HEK293 (cell line): ENCODE data around the gene TSKU.

ENCODE experiments used
- CTCF ChIA-PET: fragments of 350-600 bp; formaldehyde crosslinking; extraction: SDS; loops from one replicate; lab custom pipeline; 2021; ENCODE audit warnings: antibody characterized with exemption; lab: Yijun Ruan, JAX
- POLR2A ChIA-PET: fragments of 300-600 bp; formaldehyde crosslinking; extraction: SDS; loops from one replicate; lab custom pipeline; 2020; ENCODE audit warnings: antibody characterized with exemption, inconsistent platforms; lab: Yijun Ruan, JAX
- H3K27ac ChIP-seq: fragments of 200-500 bp; sonication (Bioruptor generic); 2 replicates; pipeline ENCODE4 v1.5.1; 2014; ENCODE audit warnings: low read depth, low read length, control low read depth, inconsistent platforms; ENCODE audit errors: extremely low read depth
- H3K36me3 ChIP-seq, 2 experiments: fragments of 200-500 bp in 1 of 2; sonication (Bioruptor generic) in 1 of 2; 1 replicate in 1 of 2; 2 replicates in 1 of 2; pipeline ENCODE4 v1.5.1; 2014 to 2017; ENCODE audit warnings: inconsistent platforms in 2 of 2, low read length in 2 of 2; ENCODE audit not compliant: control insufficient read depth in 2 of 2, insufficient read depth in 1 of 2
- H3K4me1 ChIP-seq: fragments of 200-500 bp; sonication (Bioruptor generic); 2 replicates; pipeline ENCODE4 v1.5.1; 2014; ENCODE audit warnings: mild to moderate bottlenecking, low read length, inconsistent platforms; ENCODE audit not compliant: control insufficient read depth, insufficient read depth
- H3K4me3 ChIP-seq: 2 replicates; pipeline ENCODE4 v1.5.1; 2011; ENCODE audit warnings: low read depth, mild to moderate bottlenecking, control low read depth, low read length, moderate library complexity
- H3K9me3 ChIP-seq: fragments of 200-500 bp; sonication (Bioruptor generic); 2 replicates; pipeline ENCODE4 v1.5.1; 2014; ENCODE audit warnings: low read depth, low read length, inconsistent platforms; ENCODE audit not compliant: control insufficient read depth, insufficient read depth
- BCL11B ChIP-seq: fragments of 450-650 bp; formaldehyde crosslinking; IDR thresholded peaks from 2 replicates; pipeline ENCODE4 v1.5.1; 2016; ENCODE audit warnings: low read depth, missing biosample characterization, missing genetic modification characterization
- RBAK ChIP-seq: fragments of 450-650 bp; formaldehyde crosslinking; IDR thresholded peaks from 2 replicates; pipeline ENCODE4 v1.5.1; 2016; ENCODE audit warnings: missing biosample characterization, missing genetic modification characterization
- SCRT1 ChIP-seq: fragments of 450-650 bp; formaldehyde crosslinking; IDR thresholded peaks from 2 replicates; pipeline ENCODE4 v1.5.1; 2016; ENCODE audit warnings: missing biosample characterization, missing genetic modification characterization, borderline replicate concordance
- SP2 ChIP-seq: fragments of 450-650 bp; formaldehyde crosslinking; IDR thresholded peaks from 2 replicates; pipeline ENCODE4 v1.5.1; 2016; ENCODE audit warnings: missing biosample characterization, missing genetic modification characterization
- ZBTB20 ChIP-seq: fragments of 450-650 bp; formaldehyde crosslinking; IDR thresholded peaks from 2 replicates; pipeline ENCODE4 v1.5.1; 2016; ENCODE audit warnings: missing biosample characterization, missing genetic modification characterization
- ZNF138 ChIP-seq: fragments of 450-650 bp; formaldehyde crosslinking; IDR thresholded peaks from 2 replicates; pipeline ENCODE4 v1.5.1; 2016; ENCODE audit warnings: missing biosample characterization, missing genetic modification characterization, borderline replicate concordance
- ZNF16 ChIP-seq: fragments of 450-650 bp; formaldehyde crosslinking; IDR thresholded peaks from 2 replicates; pipeline ENCODE4 v1.5.1; 2016; ENCODE audit warnings: low read depth, missing biosample characterization, missing genetic modification characterization
- ZNF175 ChIP-seq: fragments of 450-650 bp; formaldehyde crosslinking; IDR thresholded peaks from 2 replicates; pipeline ENCODE4 v1.5.1; 2016; ENCODE audit warnings: missing biosample characterization, missing genetic modification characterization
- ZNF19 ChIP-seq: fragments of 450-650 bp; formaldehyde crosslinking; IDR thresholded peaks from 2 replicates; pipeline ENCODE4; 2016; ENCODE audit warnings: missing biosample characterization, missing genetic modification characterization, low read depth
- ZNF24 ChIP-seq: fragments of 450-650 bp; formaldehyde crosslinking; IDR thresholded peaks from 2 replicates; pipeline ENCODE4 v1.5.1; 2016; ENCODE audit warnings: missing biosample characterization, missing genetic modification characterization
- ZNF350 ChIP-seq: fragments of 450-650 bp; formaldehyde crosslinking; IDR thresholded peaks from 2 replicates; pipeline ENCODE4 v1.5.0; 2017; ENCODE audit warnings: missing biosample characterization, mild to moderate bottlenecking, missing genetic modification characterization
- ZNF426 ChIP-seq: fragments of 450-650 bp; formaldehyde crosslinking; IDR thresholded peaks from 2 replicates; pipeline ENCODE4 v1.5.1; 2017; ENCODE audit warnings: missing biosample characterization, missing genetic modification characterization, mild to moderate bottlenecking, inconsistent platforms, moderate library complexity
- ZNF529 ChIP-seq: fragments of 450-650 bp; formaldehyde crosslinking; IDR thresholded peaks from 2 replicates; pipeline ENCODE4 v1.5.1; 2017; ENCODE audit warnings: missing genetic modification characterization, missing biosample characterization; ENCODE audit not compliant: insufficient replicate concordance
- ZNF548 ChIP-seq: fragments of 450-650 bp; formaldehyde crosslinking; IDR thresholded peaks from 2 replicates; pipeline ENCODE4 v1.5.1; 2016; ENCODE audit warnings: missing biosample characterization, missing genetic modification characterization
- ZNF561 ChIP-seq: fragments of 450-650 bp; IDR thresholded peaks from 2 replicates; pipeline ENCODE4 v1.5.1; 2018; ENCODE audit warnings: missing biosample characterization, missing genetic modification characterization, borderline replicate concordance
- ZNF585B ChIP-seq: fragments of 450-650 bp; formaldehyde crosslinking; IDR thresholded peaks from 2 replicates; pipeline ENCODE4 v1.5.1; 2016; ENCODE audit warnings: missing biosample characterization, missing genetic modification characterization
- ZNF776 ChIP-seq: fragments of 450-650 bp; formaldehyde crosslinking; IDR thresholded peaks from 2 replicates; pipeline ENCODE4 v1.5.0; 2017; ENCODE audit warnings: missing biosample characterization, missing genetic modification characterization, borderline replicate concordance
- ZNF792 ChIP-seq: fragments of 450-650 bp; formaldehyde crosslinking; IDR thresholded peaks from 2 replicates; pipeline ENCODE4 v1.5.1; 2016; ENCODE audit warnings: missing biosample characterization, missing genetic modification characterization
- TF ChIP-seq, protein P1 (sequence below): fragments of 450-650 bp; formaldehyde crosslinking; IDR thresholded peaks from 2 replicates; pipeline ENCODE4 v1.5.1; 2016; ENCODE audit warnings: missing biosample characterization, missing genetic modification characterization
- TF ChIP-seq, protein P2 (sequence below): fragments of 450-650 bp; formaldehyde crosslinking; IDR thresholded peaks from 2 replicates; pipeline ENCODE4 v1.5.1; 2016; ENCODE audit warnings: missing biosample characterization, missing genetic modification characterization
- TF ChIP-seq, protein P3 (sequence below): fragments of 450-650 bp; formaldehyde crosslinking; IDR thresholded peaks from 2 replicates; pipeline ENCODE4 v1.5.1; 2016; ENCODE audit warnings: missing biosample characterization, missing genetic modification characterization, low read depth
- TF ChIP-seq, protein P4 (sequence below): fragments of 450-650 bp; formaldehyde crosslinking; IDR thresholded peaks from 2 replicates; pipeline ENCODE4 v1.5.1; 2016; ENCODE audit warnings: missing biosample characterization, missing genetic modification characterization, borderline replicate concordance
- TF ChIP-seq, protein P5 (sequence below): fragments of 450-650 bp; formaldehyde crosslinking; optimal IDR thresholded peaks from 2 replicates; pipeline ENCODE3; 2016; ENCODE audit warnings: missing biosample characterization, mild to moderate bottlenecking, missing genetic modification characterization

Gene TSKU

DNA sequence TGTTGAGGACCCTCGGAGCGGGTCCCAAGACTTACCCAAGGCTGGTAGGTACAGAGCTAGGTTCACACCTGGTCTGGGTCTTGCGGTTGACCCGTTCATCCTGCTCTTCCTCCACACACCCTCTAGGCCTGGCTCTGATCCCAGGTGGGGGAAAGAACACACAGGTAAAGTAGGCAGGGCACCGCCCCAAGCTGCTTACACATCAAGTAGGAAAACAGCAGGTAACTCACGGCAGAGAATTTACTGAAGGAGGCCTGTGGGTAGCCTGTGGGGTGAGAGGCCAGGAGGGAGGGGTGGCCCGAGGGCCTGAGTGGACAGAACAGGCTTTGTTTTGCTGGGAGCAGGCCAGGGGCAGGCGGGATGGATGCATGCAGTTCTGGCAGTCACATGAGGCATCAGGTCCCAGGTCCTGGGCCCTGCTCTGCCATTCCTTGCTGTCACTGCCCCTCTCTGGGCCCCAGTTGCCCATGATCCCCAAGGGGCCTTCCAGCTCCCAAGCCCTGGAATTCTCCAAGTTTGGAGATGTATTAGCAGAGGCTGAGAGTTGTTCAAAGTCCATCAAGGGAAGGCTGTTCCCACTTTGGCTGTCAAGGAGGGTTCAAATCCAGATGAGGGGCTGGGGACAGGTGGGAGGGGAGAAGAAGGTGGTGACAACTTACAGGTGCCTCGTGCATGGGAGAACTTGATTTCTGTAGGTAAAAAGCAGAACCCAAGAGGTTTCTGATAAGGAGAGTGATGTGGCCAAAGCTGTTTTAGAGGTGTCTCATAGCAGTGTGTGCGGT lies 5.7 kb downstream of the TSKU start:
- Histone ChIP-seq H3K4me1 (peaks cover 6% of the 10 kb centered on the region; the same call in 1 of the 2 replicates), H3K27ac (no peak overlapping the region), H3K4me3 (no peak overlapping the region), H3K9me3 (no peaks in the 10 kb centered on the region), H3K36me3 (no peaks in the 10 kb centered on the region)
- ChIA-PET POLR2A (interaction anchor here (1.2 kb wide), 1 partner anchor 18 kb away, joined by 3 read pairs; no protein-coding TSS in a partner anchor), CTCF (interaction anchor here (0.6 to 1.6 kb wide), 3 partner anchors 10 to 15 kb away, joined by 4 to 5 read pairs (median 4); no protein-coding TSS in a partner anchor)
- TF ChIP-seq, protein P1, sequence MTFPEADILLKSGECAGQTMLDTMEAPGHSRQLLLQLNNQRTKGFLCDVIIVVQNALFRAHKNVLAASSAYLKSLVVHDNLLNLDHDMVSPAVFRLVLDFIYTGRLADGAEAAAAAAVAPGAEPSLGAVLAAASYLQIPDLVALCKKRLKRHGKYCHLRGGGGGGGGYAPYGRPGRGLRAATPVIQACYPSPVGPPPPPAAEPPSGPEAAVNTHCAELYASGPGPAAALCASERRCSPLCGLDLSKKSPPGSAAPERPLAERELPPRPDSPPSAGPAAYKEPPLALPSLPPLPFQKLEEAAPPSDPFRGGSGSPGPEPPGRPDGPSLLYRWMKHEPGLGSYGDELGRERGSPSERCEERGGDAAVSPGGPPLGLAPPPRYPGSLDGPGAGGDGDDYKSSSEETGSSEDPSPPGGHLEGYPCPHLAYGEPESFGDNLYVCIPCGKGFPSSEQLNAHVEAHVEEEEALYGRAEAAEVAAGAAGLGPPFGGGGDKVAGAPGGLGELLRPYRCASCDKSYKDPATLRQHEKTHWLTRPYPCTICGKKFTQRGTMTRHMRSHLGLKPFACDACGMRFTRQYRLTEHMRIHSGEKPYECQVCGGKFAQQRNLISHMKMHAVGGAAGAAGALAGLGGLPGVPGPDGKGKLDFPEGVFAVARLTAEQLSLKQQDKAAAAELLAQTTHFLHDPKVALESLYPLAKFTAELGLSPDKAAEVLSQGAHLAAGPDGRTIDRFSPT (tag by site-specific recombination) = no peak
- TF ChIP-seq ZBTB20 (tag by site-specific recombination) = no peak
- TF ChIP-seq ZNF16 (tag by site-specific recombination) = no peak
- no peak for TF ChIP-seq ZNF548 (tag by site-specific recombination)
- TF ChIP-seq ZNF792 (tag by site-specific recombination) = no peak
- TF ChIP-seq SP2 (tag by site-specific recombination) = no peak
- TF ChIP-seq, protein P2, sequence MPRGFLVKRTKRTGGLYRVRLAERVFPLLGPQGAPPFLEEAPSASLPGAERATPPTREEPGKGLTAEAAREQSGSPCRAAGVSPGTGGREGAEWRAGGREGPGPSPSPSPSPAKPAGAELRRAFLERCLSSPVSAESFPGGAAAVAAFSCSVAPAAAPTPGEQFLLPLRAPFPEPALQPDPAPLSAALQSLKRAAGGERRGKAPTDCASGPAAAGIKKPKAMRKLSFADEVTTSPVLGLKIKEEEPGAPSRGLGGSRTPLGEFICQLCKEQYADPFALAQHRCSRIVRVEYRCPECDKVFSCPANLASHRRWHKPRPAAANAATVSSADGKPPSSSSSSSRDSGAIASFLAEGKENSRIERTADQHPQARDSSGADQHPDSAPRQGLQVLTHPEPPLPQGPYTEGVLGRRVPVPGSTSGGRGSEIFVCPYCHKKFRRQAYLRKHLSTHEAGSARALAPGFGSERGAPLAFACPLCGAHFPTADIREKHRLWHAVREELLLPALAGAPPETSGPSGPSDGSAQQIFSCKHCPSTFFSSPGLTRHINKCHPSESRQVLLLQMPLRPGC (tag by site-specific recombination) = no peak
- no peak for TF ChIP-seq ZNF350 (tag by site-specific recombination)

DNA sequence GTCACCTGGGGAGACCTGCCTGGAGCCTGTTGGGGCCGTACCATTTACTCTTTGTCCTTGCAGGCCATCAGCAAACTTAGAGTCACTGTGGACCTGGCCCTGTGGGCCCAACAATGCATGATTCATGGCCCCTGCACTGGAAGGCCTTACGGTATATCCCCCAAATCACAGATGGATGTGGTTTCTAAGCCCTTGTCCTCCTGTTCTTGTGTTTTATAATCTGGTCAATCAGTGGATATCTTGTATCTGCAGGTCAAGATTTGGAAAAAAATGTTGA lies 6.2 kb downstream of the TSKU start:
- Histone ChIP-seq H3K9me3 (no peaks in the 10 kb centered on the region), H3K27ac (no peak overlapping the region), H3K4me1 (peaks cover 9% of the 10 kb centered on the region; the same call in 1 of the 2 replicates), H3K36me3 (no peaks in the 10 kb centered on the region), H3K4me3 (no peak overlapping the region)
- CTCF ChIA-PET = no interaction called here
- POLR2A ChIA-PET = no interaction called here
- TF ChIP-seq, protein P3, sequence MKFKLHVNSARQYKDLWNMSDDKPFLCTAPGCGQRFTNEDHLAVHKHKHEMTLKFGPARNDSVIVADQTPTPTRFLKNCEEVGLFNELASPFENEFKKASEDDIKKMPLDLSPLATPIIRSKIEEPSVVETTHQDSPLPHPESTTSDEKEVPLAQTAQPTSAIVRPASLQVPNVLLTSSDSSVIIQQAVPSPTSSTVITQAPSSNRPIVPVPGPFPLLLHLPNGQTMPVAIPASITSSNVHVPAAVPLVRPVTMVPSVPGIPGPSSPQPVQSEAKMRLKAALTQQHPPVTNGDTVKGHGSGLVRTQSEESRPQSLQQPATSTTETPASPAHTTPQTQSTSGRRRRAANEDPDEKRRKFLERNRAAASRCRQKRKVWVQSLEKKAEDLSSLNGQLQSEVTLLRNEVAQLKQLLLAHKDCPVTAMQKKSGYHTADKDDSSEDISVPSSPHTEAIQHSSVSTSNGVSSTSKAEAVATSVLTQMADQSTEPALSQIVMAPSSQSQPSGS (tag by site-specific recombination) = no peak
- TF ChIP-seq, protein P4, sequence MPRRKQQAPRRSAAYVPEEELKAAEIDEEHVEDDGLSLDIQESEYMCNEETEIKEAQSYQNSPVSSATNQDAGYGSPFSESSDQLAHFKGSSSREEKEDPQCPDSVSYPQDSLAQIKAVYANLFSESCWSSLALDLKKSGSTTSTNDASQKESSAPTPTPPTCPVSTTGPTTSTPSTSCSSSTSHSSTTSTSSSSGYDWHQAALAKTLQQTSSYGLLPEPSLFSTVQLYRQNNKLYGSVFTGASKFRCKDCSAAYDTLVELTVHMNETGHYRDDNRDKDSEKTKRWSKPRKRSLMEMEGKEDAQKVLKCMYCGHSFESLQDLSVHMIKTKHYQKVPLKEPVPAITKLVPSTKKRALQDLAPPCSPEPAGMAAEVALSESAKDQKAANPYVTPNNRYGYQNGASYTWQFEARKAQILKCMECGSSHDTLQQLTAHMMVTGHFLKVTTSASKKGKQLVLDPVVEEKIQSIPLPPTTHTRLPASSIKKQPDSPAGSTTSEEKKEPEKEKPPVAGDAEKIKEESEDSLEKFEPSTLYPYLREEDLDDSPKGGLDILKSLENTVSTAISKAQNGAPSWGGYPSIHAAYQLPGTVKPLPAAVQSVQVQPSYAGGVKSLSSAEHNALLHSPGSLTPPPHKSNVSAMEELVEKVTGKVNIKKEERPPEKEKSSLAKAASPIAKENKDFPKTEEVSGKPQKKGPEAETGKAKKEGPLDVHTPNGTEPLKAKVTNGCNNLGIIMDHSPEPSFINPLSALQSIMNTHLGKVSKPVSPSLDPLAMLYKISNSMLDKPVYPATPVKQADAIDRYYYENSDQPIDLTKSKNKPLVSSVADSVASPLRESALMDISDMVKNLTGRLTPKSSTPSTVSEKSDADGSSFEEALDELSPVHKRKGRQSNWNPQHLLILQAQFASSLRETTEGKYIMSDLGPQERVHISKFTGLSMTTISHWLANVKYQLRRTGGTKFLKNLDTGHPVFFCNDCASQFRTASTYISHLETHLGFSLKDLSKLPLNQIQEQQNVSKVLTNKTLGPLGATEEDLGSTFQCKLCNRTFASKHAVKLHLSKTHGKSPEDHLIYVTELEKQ (tag by site-specific recombination) = no peak
- no peak for TF ChIP-seq ZNF561 (tag by site-specific recombination)
- TF ChIP-seq, protein P5, sequence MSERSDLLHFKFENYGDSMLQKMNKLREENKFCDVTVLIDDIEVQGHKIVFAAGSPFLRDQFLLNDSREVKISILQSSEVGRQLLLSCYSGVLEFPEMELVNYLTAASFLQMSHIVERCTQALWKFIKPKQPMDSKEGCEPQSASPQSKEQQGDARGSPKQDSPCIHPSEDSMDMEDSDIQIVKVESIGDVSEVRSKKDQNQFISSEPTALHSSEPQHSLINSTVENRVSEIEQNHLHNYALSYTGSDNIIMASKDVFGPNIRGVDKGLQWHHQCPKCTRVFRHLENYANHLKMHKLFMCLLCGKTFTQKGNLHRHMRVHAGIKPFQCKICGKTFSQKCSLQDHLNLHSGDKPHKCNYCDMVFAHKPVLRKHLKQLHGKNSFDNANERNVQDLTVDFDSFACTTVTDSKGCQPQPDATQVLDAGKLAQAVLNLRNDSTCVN (tag by site-specific recombination) = no peak
- no peak for TF ChIP-seq ZNF776
- TF ChIP-seq ZNF426 = no peak
- TF ChIP-seq ZNF529 (tag by site-specific recombination) = no peak
- TF ChIP-seq ZNF138 (tag by site-specific recombination) = no peak
- TF ChIP-seq ZNF585B = no peak
- no peak for TF ChIP-seq RBAK
- TF ChIP-seq ZNF19 (tag by site-specific recombination) = no peak
- TF ChIP-seq ZNF24 (tag by site-specific recombination) = no peak
- no peak for TF ChIP-seq ZNF175 (tag by site-specific recombination)
- no peak for TF ChIP-seq SCRT1 (tag by site-specific recombination)
- TF ChIP-seq BCL11B (tag by site-specific recombination) = no peak
